GM21367 (cell line): Measurements from ENCODE around the gene CBX5.
"Not testable (repeated sequence)": the region's sequence is repeated elsewhere in the genome, so short reads cannot be mapped to it uniquely, and the experiment has no call there.

ENCODE experiments used
- ATAC-seq: cut with Tn5 transposase; IDR thresholded peaks from one replicate; pipeline ENCODE4 v1.9.1; 2021; ENCODE audit not compliant: unreplicated experiment

The CBX5 gene

DNA sequence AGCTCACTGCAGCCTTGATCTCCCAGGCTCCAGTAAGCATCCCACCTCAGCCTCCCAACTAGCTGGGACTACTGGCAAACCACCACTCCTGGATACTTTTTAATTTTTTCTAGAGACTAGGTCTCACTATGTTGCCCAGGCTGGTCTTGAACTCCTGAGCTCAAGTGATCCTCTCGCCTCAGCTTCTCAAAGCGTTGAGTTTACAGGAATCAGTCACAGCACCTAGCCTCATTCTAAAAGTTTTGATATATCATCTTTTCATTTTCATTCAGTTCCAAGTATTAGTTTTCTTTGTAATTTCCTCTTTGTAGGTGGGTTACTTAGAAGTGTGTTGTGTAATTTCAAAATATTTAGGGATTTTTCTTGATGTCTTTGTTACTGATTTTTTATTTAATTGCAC, 9.6 kb downstream of the CBX5 start:
- no peak for ATAC-seq

- ATAC-seq: no peak
These were observed 13.1 kb downstream of the CBX5 start for GRCh38 chr12:54266852-54267251.

DNA sequence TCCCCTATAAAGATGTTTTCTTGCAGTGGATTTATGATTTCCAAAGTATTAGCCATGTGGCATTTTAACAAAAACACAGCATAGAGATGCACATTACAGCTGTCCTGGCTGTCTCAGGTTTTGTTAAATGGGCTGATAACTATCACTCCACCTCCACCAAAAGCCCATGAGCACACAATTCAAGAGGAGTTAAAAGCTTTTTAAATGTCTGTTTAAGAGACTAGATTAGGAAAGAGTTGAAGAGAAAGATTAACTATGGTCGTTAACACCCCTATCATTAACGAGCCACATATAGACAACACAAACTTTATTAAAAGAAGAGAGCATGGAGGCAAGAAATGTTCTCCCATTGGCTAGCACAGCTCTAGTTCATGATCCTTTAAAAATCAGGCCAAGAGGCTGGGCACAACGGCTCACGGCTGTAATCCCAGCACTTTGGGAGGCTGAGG, 14.5 kb downstream of the CBX5 start:
- ATAC-seq: no peak

GRCh38 chr12:54262403-54262925, 17.5 kb downstream of the CBX5 start:
- ATAC-seq: no peak

DNA sequence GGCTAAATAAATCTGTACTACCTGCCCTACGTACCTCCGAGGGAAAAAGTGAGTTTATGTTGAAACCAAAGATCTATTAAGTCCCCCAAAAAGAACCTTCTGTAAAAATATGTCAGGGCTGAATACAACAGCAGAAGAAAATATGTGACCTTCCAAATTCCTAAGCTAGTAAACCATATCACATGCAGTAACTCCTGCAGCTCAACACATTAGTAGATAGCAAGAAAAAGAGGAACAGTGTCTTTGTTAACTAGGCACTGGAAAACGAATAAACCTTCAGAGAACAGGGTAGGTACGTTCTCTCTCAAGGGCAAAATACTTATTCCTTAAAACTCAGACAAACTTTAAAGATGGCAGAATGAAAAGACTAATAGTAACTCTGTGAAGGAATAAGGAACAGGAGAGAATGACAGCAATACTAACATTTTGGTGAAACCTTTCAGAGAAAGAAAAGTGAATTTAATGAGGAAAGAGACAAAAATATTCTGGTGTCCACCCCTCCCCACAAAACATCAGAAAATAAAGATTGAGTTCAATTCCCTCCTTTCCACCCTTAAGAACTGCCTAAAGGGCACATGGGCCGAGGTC, 18.0 kb downstream of the CBX5 start:
- no peak for ATAC-seq

DNA sequence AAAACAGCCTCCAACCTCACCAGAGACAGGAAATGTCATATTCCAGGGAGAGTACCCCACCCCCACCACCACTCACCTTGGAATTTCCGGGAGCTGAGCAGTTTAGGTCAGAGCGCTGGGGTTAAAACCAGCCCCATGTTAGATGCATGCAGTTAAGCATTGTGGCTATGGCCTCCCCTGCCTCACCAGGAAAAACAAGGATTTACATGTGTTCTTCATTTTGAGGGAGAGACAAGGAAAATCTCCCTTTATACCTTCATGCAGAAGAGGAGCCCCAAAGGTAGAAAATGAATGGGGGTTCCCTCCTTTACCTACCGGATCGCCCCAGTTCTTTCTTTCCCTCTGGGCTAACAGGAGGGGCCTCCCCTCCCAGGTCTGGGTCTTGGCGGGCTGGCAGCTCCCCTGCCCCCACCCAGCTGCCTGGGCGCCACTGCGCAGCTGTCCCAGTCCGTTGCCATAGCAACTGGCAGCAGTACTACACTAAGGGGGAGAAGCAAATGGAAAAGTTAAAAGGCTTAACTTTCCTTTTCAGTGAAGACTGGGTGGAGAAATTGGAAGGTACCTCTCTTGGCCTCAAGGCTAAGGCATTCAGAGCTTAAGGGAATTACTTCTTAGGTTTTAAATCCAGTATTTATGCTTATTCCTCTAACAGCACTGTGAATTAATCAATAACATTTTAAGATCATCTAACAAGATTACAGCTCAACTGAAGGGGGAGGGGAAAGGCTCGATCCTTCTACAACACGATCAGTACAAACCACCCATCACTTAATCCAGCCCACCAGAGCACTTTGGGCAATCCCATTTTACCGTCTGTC, 20.5 kb downstream of the CBX5 start:
- peak; percentile 74 for ATAC-seq

GRCh38 chr12:54258201-54258681, 21.7 kb downstream of the CBX5 start:
- ATAC-seq: no peak

DNA sequence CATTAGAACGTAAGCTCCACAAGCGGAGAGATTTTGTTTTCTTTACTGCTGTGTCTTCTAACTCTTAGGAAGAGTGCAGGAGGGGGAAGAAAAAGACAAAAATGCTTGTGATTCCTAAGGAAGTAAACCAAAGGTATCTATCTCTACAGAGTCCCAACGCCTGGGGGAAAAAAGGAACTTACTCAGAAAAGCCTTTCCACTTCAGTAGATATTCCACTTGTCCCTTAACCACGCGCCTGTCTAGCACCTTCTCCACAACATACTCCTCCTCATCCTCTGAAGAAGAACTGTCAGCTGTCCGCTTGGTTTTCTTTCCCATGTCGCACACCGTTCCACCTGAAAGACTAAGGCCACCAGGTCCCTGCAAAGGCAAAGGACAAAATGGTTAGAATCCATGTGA, 22.6 kb downstream of the CBX5 start:
- no peak for ATAC-seq

GRCh38 chr12:54253240-54253639, 26.7 kb downstream of the CBX5 start:
- no peak for ATAC-seq

GRCh38 chr12:54251667-54252284, 28.1 kb downstream of the CBX5 start:
- ATAC-seq: no peak

DNA sequence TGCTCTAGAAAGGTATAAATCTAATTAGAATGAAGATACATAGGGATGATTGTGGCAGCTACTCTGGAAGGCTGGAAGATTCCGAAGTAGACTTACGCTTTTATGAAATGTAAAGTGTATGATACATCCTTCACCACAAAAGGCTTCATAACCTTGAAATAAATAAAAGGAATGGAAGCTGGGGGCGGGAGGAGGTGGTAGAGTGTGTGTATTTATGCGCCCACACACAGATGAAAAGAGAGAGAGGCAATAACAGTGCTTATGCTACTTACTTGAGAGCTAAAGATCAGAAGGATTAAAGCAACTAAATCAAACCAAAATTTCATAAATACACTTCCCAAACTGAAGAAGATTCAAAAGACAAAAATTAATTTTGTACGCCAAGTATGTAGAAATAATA, 30.4 kb downstream of the CBX5 start:
- no peak for ATAC-seq

DNA sequence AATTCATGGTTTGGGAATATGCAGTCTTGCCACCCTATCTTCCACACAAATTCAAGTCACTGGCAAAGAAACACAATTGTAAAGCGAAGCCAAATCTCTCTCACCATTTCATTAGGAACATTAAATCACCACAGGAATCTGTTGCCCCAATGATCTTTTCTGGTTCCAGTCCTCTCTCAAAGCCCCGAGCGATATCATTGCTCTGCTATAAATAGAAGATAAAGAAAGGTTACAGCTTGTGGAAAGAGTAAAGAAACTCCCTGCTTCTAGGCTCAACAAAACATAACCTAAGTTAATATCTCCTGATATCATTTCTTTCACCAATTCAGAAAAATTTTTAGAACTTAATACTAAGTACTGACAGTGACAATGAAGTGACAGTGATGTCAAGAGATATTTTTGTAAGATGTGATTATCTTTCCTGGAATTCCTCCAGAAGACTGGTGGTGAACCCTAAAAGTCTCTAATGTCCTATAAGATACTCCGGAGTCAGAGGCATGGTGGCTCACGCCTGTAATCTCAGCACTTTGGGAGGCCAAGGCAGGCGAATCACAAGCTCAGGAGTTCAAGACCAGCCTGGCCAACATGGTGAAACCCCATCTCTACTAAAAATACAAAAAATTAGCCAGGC, 33.8 kb downstream of the CBX5 start:
- ATAC-seq: no peak

DNA sequence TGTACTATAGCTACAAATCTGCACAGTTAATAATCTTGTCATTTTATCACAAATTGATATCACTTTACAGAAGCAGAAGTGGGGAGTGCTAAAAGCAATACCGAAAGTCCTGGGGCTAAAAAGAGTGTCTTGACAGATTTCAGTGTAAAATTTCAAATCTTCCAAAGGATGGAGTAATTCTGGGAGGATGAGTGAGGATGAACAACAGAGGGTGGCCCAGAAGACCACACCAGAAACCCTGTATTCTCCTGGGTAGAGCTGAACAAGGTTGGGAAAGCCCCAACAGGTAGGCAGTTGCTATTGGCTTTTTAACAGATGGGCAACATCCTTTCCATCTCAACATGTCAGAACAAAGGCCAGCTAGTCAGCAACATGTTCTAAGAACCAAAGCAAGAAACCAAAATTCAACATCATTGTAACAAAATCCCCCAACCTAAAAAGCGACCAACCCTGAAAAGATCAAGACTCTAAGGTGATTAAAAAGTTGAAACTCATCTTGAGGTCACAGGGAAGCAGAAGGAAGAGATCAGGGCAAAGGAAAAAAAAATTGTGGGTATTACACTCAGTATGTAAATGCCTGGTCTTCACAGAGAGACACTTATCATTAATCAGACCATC, 38.8 kb downstream of the CBX5 start:
- no peak for ATAC-seq

DNA sequence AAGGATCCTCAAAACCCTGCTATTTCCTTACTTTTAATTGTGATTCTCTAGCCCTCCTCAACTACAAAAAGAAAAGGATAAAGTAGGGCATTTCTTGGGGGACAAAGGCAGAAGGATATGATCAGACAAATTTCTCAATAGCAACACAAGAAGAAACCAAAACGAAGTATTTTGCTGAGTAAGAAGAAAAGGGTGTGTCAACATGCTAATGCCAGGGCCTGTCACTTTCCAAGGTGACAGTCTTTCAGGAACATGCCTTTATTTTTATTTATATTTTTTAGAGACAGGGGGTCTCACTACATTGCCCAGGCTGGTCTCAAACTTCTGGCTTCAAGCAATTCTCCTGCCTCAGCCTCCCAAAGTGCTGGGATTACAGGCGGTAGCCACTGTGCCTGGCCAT, 39.8 kb downstream of the CBX5 start:
- no peak for ATAC-seq

- no peak for ATAC-seq
These were observed 40.3 kb downstream of the CBX5 start for GRCh38 chr12:54239620-54240019.

DNA sequence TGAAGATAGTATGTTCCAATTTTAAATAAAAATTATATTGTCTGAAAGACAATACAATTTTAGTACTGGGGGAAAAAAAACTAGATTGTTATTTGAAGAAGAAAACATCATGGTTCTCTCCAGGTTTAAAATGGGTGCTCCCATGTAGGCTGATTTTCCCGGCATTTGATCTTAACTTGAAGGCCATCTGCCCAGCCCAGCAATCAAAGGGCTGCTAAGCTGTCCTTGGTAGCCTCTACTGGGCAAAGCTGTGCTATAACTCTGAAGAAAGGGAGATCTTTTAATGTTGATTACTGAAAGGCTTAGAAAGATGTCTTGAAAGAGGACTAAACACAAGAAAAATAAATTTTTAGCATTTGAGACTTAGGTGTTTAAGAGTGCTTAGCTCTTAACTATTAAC, 41.4 kb downstream of the CBX5 start:
- no peak for ATAC-seq

GRCh38 chr12:54232790-54233189, 47.1 kb downstream of the CBX5 start:
- ATAC-seq: no peak

GRCh38 chr12:54231269-54231668, 48.7 kb downstream of the CBX5 start:
- not testable (repeated sequence) for ATAC-seq

- ATAC-seq: no peak
These were observed 49.4 kb downstream of the CBX5 start for GRCh38 chr12:54230555-54230954.

DNA sequence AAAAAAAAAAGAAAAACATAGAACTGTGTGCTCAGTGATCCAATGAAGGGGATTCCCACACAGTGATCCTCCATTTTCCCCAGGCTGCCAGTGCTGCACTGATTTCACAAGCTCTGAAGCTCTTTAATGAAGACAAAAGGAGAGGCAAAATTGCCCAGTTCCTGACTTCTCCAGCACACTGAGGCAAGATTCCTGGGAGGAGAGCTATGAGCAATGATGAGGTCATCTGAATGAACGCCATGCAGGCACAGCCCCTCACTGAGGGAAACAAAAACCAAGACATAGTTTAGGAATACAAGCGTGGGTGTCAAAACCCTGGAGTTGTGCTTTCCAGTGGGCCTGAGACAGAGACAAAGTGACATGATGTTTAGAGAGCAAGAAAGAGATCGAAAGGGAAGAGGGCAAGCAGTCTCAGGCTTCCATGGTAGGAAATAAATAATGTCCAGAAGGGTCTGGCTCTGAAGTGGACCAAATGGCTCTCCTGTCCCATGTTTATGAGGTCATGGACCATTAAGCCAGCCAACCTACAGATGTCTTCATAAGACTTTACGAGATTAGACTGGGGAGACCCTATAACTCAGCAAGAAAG, 50.2 kb downstream of the CBX5 start:
- no peak for ATAC-seq

- no peak for ATAC-seq
These were observed 51.5 kb downstream of the CBX5 start for GRCh38 chr12:54228471-54228870.
